Measurements from ENCODE around the gene NME2.
"Not testable (repeated sequence)": the region's sequence is repeated elsewhere in the genome, so short reads cannot be mapped to it uniquely, and the experiment has no call there.

DNA sequence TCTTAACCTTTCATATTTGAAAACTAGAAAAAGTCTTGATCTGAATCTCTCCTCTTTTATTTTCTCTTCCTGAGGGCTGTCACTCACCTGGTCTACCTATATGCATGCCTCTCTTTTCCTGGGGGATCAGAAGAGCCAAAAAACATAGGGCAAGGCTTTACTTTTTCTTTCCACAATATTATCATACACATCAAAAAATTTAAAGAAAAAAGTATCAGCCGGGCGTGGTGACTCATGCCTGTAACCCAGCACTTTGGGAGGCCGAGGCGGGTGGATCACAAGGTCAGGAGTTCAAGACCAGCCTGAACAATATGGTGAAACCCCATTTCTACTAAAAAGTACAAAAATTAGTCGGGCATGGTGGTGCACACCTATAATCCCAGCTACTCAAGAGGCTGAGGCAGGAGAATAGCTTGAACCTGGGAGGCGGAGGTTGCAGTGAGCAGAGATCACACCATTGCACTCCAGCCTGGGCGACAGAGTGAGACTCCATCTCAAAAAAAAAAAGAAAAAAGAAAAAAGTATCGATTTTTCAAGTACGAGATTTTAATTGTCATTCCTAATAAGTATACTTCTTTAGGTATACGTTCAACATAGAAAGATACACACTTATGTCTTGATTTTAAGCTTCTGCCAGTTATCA, 43.6 kb upstream of the NME2 start:
- not testable (repeated sequence) for TF ChIP-seq YY1 (IDR thresholded peaks at IDR 0.05; ENCODE audit: insufficient read depth, insufficient read length); ZNF274 (IDR thresholded peaks at IDR 0.05; ENCODE audit: low read depth, low read length)
